GM12864 (cell line): Measurements from ENCODE around the gene IL6R.

Experiments used
- DNase-seq: peaks from one replicate; pipeline ENCODE4 v3.0.0-alpha.2; 2011; ENCODE audit warnings: low read depth
- H3K4me3 ChIP-seq: 2 replicates; pipeline ENCODE4 v1.5.1; 2011; ENCODE audit warnings: mild to moderate bottlenecking, low read depth, low read length, control low read depth
- CTCF ChIP-seq: IDR thresholded peaks from 2 replicates; pipeline ENCODE4 v1.5.1; 2011; ENCODE audit warnings: low read depth, mild to moderate bottlenecking, moderate library complexity, low read length, control low read depth, inconsistent platforms; ENCODE audit errors: missing control alignments

IL6R gene

GRCh38 chr1:154384650-154385489, 20.3 kb upstream of the IL6R start:
- DNase-seq: no peak
- no peak overlapping the region for H3K4me3 ChIP-seq
- TF ChIP-seq CTCF: no peak

- H3K4me3 ChIP-seq: no peak overlapping the region
- no peak for TF ChIP-seq CTCF
- DNase-seq: peak; percentile 61
Measured at GRCh38 chr1:154386643-154387352, 18.3 kb upstream of the IL6R start.

- H3K4me3 ChIP-seq: no peak overlapping the region
- DNase-seq: no peak
- no peak for TF ChIP-seq CTCF
Measured at GRCh38 chr1:154391086-154391770, 13.9 kb upstream of the IL6R start.

GRCh38 chr1:154398141-154398540, 7.0 kb upstream of the IL6R start:
- no peak for TF ChIP-seq CTCF
- H3K4me3 ChIP-seq: no peak overlapping the region
- no peak for DNase-seq

- no peak for TF ChIP-seq CTCF
- DNase-seq: no peak
- no peak overlapping the region for H3K4me3 ChIP-seq
Measured at GRCh38 chr1:154398678-154399077, 6.5 kb upstream of the IL6R start.

GRCh38 chr1:154400381-154400801, 4.8 kb upstream of the IL6R start:
- H3K4me3 ChIP-seq: no peak overlapping the region
- no peak for TF ChIP-seq CTCF
- DNase-seq: no peak
